SK-N-SH treated with all-trans-retinoic acid at 6 μM for 48 hours (cell line): ENCODE results near the gene RLN3.

ENCODE experiments used
- ARNTL ChIP-seq: fragments of 450-650 bp; formaldehyde crosslinking; IDR thresholded peaks from 2 replicates; pipeline ENCODE4 v1.5.0; 2020; ENCODE audit warnings: low read depth, mild to moderate bottlenecking, moderate library complexity, borderline replicate concordance
- GLIS3 ChIP-seq: fragments of 250-450 bp; sonication (Bioruptor Pico); IDR thresholded peaks from 2 replicates; pipeline ENCODE4 v1.5.0; 2020; ENCODE audit warnings: mild to moderate bottlenecking, moderate library complexity
- PPARA ChIP-seq: fragments of 250-450 bp; sonication (Bioruptor Pico); IDR thresholded peaks from 2 replicates; pipeline ENCODE4 v1.5.0; 2020; ENCODE audit warnings: mild to moderate bottlenecking, borderline replicate concordance
- SNAI2 ChIP-seq: fragments of 250-450 bp; sonication (Bioruptor Pico); IDR thresholded peaks from 2 replicates; pipeline ENCODE4 v1.5.0; 2020; ENCODE audit warnings: mild to moderate bottlenecking, moderate library complexity
- TCF4 ChIP-seq: fragments of 250-450 bp; sonication (Bioruptor Pico); IDR thresholded peaks from 2 replicates; pipeline ENCODE4 v1.8.0; 2021; ENCODE audit warnings: mild to moderate bottlenecking, moderate library complexity, borderline replicate concordance
- ZFP3 ChIP-seq: fragments of 250-450 bp; sonication (Bioruptor Pico); IDR thresholded peaks from 2 replicates; pipeline ENCODE4 v1.5.0; 2020; ENCODE audit warnings: mild to moderate bottlenecking, moderate library complexity
- ZFP30 ChIP-seq: fragments of 450-650 bp; formaldehyde crosslinking; IDR thresholded peaks from 2 replicates; pipeline ENCODE4 v1.5.0; 2022; ENCODE audit warnings: mild to moderate bottlenecking, moderate library complexity
- ZNF565 ChIP-seq: fragments of 450-650 bp; formaldehyde crosslinking; conservative IDR thresholded peaks from 2 replicates; pipeline ENCODE4 v1.5.0; 2020; ENCODE audit warnings: low read depth, mild to moderate bottlenecking, moderate library complexity
- TF ChIP-seq, protein P1 (sequence below): fragments of 250-450 bp; sonication (Bioruptor Pico); IDR thresholded peaks from 2 replicates; pipeline ENCODE4 v1.8.0; 2020; ENCODE audit warnings: mild to moderate bottlenecking, moderate library complexity, borderline replicate concordance
- TF ChIP-seq, protein P2 (sequence below): fragments of 250-450 bp; sonication (Bioruptor Pico); IDR thresholded peaks from 2 replicates; pipeline ENCODE4 v1.5.0; 2020; ENCODE audit warnings: mild to moderate bottlenecking, moderate library complexity

DNA sequence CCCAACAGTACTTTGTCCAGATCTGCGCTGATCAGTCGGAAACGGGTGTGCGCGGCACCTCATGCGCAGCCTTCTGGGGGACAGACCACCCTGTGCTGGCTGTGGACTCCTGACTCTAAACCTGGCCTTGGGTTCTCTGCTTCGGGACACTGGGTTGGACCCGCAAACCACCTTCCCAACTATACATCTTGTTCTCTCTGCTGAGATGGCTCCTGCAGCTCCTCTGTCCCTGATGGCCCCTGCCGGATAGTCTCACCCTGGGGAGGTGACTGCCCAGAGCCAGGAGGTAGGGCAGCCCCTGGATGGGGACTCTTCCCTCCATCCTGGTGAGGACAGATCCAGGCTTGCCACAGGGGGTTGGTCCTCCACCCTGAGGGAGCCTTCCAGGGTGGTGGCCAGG lies 45.2 kb upstream of the RLN3 start:
- TF ChIP-seq ZFP30: no peak
- no peak for TF ChIP-seq SNAI2 (CRISPR knock-in tag)
- TF ChIP-seq, protein P1, sequence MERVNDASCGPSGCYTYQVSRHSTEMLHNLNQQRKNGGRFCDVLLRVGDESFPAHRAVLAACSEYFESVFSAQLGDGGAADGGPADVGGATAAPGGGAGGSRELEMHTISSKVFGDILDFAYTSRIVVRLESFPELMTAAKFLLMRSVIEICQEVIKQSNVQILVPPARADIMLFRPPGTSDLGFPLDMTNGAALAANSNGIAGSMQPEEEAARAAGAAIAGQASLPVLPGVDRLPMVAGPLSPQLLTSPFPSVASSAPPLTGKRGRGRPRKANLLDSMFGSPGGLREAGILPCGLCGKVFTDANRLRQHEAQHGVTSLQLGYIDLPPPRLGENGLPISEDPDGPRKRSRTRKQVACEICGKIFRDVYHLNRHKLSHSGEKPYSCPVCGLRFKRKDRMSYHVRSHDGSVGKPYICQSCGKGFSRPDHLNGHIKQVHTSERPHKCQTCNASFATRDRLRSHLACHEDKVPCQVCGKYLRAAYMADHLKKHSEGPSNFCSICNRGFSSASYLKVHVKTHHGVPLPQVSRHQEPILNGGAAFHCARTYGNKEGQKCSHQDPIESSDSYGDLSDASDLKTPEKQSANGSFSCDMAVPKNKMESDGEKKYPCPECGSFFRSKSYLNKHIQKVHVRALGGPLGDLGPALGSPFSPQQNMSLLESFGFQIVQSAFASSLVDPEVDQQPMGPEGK (CRISPR knock-in tag): no peak
- no peak for TF ChIP-seq GLIS3
- no peak for TF ChIP-seq ZFP3
- no peak for TF ChIP-seq TCF4 (CRISPR knock-in tag)
- TF ChIP-seq, protein P2, sequence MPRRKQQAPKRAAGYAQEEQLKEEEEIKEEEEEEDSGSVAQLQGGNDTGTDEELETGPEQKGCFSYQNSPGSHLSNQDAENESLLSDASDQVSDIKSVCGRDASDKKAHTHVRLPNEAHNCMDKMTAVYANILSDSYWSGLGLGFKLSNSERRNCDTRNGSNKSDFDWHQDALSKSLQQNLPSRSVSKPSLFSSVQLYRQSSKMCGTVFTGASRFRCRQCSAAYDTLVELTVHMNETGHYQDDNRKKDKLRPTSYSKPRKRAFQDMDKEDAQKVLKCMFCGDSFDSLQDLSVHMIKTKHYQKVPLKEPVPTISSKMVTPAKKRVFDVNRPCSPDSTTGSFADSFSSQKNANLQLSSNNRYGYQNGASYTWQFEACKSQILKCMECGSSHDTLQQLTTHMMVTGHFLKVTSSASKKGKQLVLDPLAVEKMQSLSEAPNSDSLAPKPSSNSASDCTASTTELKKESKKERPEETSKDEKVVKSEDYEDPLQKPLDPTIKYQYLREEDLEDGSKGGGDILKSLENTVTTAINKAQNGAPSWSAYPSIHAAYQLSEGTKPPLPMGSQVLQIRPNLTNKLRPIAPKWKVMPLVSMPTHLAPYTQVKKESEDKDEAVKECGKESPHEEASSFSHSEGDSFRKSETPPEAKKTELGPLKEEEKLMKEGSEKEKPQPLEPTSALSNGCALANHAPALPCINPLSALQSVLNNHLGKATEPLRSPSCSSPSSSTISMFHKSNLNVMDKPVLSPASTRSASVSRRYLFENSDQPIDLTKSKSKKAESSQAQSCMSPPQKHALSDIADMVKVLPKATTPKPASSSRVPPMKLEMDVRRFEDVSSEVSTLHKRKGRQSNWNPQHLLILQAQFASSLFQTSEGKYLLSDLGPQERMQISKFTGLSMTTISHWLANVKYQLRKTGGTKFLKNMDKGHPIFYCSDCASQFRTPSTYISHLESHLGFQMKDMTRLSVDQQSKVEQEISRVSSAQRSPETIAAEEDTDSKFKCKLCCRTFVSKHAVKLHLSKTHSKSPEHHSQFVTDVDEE (CRISPR knock-in tag): no peak
- no peak for TF ChIP-seq ARNTL
- no peak for TF ChIP-seq ZNF565 (CRISPR knock-in tag)
- no peak for TF ChIP-seq PPARA (CRISPR knock-in tag)
